Measurements from ENCODE around the gene DSCAML1.

Gene DSCAML1, protein sequence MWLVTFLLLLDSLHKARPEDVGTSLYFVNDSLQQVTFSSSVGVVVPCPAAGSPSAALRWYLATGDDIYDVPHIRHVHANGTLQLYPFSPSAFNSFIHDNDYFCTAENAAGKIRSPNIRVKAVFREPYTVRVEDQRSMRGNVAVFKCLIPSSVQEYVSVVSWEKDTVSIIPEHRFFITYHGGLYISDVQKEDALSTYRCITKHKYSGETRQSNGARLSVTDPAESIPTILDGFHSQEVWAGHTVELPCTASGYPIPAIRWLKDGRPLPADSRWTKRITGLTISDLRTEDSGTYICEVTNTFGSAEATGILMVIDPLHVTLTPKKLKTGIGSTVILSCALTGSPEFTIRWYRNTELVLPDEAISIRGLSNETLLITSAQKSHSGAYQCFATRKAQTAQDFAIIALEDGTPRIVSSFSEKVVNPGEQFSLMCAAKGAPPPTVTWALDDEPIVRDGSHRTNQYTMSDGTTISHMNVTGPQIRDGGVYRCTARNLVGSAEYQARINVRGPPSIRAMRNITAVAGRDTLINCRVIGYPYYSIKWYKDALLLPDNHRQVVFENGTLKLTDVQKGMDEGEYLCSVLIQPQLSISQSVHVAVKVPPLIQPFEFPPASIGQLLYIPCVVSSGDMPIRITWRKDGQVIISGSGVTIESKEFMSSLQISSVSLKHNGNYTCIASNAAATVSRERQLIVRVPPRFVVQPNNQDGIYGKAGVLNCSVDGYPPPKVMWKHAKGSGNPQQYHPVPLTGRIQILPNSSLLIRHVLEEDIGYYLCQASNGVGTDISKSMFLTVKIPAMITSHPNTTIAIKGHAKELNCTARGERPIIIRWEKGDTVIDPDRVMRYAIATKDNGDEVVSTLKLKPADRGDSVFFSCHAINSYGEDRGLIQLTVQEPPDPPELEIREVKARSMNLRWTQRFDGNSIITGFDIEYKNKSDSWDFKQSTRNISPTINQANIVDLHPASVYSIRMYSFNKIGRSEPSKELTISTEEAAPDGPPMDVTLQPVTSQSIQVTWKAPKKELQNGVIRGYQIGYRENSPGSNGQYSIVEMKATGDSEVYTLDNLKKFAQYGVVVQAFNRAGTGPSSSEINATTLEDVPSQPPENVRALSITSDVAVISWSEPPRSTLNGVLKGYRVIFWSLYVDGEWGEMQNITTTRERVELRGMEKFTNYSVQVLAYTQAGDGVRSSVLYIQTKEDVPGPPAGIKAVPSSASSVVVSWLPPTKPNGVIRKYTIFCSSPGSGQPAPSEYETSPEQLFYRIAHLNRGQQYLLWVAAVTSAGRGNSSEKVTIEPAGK (N-terminal part only)

GRCh38 chr11:117796872-117797529 lies at the start of gene DSCAML1:
TSS of gene DSCAML1 (minus strand) at chr11:117797216. CDS start at chr11:117797079, 137 bp downstream.
- in situ Hi-C loops (cut with HindIII; ENCODE audit: low sequenced_read_pairs), result no loop called here

- in situ Hi-C loops (cut with HindIII; ENCODE audit: low sequenced_read_pairs), result no loop called here
Measured at GRCh38 chr11:117843666-117844484, 46.9 kb upstream of the DSCAML1 start.

DNA sequence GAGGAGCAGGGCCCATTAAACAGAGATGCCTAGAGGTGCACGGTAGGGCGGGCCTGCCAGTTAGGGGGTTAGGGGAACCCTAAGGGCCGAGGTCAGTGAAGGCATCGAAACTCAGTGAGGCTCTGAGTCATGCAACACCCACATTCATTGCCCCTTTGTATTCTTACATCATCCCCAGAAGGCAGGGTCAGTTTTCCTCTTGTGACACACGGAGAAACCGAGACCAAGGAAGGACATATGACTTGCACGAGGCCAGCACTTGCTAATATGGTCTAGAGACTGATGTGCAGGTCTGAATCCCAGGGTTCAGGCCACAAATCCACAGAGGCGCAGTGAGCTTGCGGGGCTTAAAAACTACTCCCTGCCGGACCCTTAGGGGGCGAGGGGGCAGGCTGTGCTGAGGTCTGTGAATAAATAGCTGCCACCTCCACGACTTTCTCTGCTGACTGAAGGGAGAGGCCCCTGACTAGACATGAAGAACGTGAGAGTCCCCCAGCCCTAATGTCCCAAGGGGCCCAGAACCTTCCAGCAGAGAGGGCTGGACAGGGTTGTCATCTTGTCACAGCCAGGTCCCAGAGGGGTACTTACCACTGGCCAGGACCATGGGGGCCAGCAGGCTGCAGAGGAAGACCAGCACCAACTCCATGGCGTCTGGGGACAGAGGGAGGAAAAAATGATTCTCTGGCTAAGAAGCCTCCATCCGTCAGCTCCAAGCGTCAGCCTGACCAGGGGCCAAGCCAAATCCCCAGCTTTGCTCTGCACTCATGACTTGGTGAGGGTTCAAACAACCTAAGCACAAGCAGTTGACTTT lies 45.3 kb upstream of the DSCAML1 start:
- in situ Hi-C loops (cut with HindIII; ENCODE audit: low sequenced_read_pairs), result no loop called here

GRCh38 chr11:117841551-117842031 lies 44.6 kb upstream of the DSCAML1 start:
- in situ Hi-C loops (cut with HindIII; ENCODE audit: low sequenced_read_pairs), result no loop called here

- in situ Hi-C loops (cut with HindIII; ENCODE audit: low sequenced_read_pairs), result no loop called here
Measured at GRCh38 chr11:117840881-117841550, 44.0 kb upstream of the DSCAML1 start.

DNA sequence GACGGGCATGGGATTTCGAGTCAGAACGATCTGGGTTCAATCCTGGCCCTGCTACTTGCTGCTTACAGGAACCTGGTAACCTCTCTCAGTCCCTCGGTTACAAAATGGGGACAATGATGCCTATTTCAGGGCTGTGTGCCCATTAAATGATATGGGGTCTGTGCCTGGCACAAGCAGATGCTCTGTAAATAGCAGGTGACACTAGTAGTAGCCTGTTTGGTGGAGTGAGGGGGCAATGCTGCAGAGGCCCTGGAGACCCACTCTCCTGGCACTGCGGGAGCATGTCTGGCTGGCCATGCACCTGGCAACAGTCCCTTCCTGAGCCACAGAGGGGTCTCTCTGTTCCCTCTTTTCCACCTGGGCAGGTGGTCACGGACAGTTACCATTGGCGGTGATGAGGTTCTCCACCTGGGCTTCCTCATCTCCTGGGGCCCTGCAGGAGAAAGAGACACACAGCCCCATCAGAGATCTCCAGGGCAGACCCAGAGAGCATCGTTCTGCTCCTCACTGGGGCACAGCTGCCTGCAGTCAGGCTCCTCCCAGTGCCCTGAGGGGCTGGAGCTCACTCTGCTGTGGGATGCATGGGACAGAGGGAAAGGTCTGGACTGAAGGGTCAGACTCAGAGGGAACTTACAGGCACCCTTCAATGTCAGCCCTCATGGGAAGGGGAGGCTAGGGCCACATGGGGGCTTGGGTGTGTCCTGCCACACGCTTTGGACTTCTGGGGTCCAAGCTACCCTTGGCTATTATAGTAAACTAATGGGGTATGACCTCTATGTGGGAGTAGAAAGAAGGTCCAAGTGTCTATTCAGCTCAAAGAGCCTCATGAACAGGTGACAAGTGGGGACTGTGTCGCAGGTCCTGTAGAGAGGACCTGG lies 43.2 kb upstream of the DSCAML1 start:
- in situ Hi-C loops (cut with HindIII; ENCODE audit: low sequenced_read_pairs), result no loop called here

GRCh38 chr11:117839380-117839881 lies 42.4 kb upstream of the DSCAML1 start:
- in situ Hi-C loops (cut with HindIII; ENCODE audit: low sequenced_read_pairs), result no loop called here

- in situ Hi-C loops (cut with HindIII; ENCODE audit: low sequenced_read_pairs), result no loop called here
Measured at GRCh38 chr11:117838901-117839300, 41.9 kb upstream of the DSCAML1 start.

GRCh38 chr11:117837791-117838190 lies 40.8 kb upstream of the DSCAML1 start:
- in situ Hi-C loops (cut with HindIII; ENCODE audit: low sequenced_read_pairs), result no loop called here

DNA sequence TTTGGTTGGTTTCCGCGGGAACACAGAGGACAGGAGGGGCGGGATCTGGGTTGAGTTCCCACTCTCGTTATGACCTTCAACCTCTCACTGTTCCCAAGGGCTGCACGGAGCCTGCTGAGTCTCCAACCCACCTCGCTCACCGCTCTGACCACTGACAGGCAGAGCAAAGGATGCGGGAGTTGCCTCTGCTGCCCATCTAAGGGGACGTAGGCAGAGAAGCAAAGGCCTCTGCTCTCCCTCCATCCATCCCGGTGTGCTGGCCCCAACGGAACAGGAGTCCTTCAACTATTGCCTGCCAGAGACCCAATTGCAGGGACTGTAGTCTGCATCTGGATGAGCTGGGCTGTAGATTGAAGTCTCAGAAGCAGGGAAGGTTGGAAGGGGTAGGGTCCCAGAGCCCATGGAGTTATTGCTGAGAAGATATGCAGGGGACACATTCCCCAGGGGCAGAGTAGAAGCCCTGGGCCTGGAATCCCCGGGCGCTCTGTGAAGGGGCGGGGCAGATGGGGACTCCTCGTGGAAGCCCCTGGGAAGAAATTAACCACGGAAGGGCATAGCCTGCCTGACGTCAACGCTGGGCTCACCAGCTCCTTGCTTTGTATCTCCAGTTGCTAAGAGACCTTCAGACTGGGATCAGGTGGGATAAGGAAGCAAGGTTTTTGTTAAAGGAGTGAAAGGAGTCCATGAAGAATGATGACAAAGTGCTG lies 40.2 kb upstream of the DSCAML1 start:
- in situ Hi-C loops (cut with HindIII; ENCODE audit: low sequenced_read_pairs), result no loop called here

DNA sequence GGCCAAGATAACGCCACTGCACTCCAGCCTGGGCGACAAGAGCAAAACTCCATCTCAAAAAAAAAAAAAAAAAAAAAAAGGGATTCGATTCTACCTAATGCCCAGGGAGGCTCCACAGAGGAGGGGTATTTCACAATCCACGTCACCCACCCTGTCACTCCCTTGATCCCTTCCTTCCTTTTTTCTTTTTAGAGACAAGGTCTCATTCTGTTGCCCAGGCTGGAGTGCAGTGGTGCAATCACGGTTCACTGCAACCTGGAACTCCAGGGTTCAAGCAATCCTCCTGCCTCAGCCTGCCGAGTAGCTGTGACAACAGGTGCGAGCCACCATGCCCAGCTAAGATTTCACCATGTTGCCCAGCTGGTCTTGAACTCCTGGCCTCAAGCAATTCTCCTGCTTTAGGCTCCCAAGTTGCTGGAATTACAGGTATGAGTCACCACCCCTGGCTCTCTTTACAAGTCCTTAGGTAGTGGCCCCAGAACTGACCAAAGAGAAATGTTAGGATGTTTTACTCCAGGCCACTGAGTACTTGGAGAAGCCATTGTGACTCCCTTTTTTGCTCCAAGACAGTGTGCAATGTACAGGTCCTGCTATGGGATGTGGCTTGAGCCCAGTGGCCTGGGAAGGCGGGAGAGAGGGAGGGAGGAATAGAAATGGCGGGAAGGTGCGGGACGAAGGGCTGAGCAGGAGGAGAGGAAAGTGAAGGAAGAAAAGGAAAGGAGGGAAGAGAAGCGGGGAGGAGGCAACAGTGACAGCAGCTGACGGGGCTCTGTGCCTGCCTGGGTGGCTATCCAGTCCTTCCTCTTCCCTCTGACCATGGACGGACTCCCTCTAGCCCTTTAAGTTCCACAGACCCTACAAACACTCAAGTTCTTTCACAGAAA lies 39.3 kb upstream of the DSCAML1 start:
- in situ Hi-C loops (cut with HindIII; ENCODE audit: low sequenced_read_pairs), result no loop called here

DNA sequence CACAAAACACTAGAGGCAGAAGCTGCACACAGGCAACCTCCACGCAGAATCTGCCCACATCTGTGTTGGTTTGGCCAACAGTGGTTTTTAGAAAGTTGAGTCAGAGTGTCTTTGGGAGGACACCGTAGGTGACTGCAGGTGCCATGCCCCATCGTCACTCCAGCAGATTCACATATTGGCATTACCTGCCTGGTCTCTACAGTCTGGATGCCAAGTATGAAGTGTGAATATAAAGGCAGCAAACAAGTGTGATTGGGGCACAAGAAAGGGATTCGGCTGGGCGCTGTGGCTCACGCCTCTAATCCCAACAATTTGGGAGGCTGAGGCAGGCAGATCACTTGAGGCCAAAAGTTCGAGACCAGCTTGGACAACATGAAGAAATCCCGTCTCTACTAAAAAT lies 38.6 kb upstream of the DSCAML1 start:
- in situ Hi-C loops (cut with HindIII; ENCODE audit: low sequenced_read_pairs), result no loop called here

DNA sequence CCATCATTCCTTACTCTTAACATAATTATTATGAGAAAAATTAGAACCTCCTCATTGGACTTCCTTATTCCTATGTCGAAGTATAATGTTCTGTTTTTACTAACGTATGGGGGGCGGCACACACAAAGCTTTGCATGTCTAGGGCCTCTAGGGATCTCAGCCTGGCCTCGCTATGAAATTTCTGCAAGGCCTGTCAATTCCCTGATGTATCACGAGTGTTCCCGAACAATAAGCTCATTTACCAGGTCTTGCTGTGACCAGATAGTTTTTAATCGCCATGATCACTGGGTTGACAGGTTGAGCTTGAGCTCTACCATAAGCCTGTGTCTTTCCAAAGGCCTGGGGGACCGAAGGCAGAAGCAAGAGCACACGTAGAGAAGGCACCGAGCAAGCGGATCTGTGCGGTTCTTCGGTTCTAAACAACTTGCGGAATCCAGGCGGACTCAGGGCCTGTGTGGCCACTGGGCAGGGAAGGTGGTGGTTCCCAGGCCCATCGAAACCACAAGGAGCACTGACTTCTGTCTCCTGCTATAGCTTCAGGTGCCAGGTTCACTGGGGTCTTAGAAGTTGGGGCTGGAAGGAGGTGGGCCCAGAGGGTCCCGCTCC lies 37.9 kb upstream of the DSCAML1 start:
- in situ Hi-C loops (cut with HindIII; ENCODE audit: low sequenced_read_pairs), result no loop called here

GRCh38 chr11:117834068-117834810 lies 37.2 kb upstream of the DSCAML1 start:
- in situ Hi-C loops (cut with HindIII; ENCODE audit: low sequenced_read_pairs), result no loop called here
